IPS DF 6.9 (cell line): ENCODE results near the gene STK32B.

Experiments used
- DNase-seq: peaks from one replicate; pipeline ENCODE4 v3.0.0-alpha.2; 2013; ENCODE audit warnings: low read depth, low spot score
- H3K27ac ChIP-seq: one replicate; pipeline ENCODE4 v1.5.1; 2013; ENCODE audit warnings: low read length, control low read depth
- H3K27me3 ChIP-seq: 2 replicates; pipeline ENCODE4 v1.6.1; 2013; ENCODE audit warnings: mild to moderate bottlenecking, low read length; ENCODE audit not compliant: control insufficient read depth, insufficient read depth
- H3K36me3 ChIP-seq: 2 replicates; pipeline ENCODE4 v1.6.1; 2013; ENCODE audit warnings: low read length; ENCODE audit not compliant: control insufficient read depth, insufficient read depth
- H3K4me1 ChIP-seq: 2 replicates; pipeline ENCODE4 v1.6.1; 2013; ENCODE audit warnings: low read length; ENCODE audit not compliant: control insufficient read depth, insufficient read depth
- H3K4me3 ChIP-seq: 2 replicates; pipeline ENCODE4 v1.5.1; 2013; ENCODE audit warnings: mild to moderate bottlenecking, low read length
- H3K9me3 ChIP-seq: 2 replicates; pipeline ENCODE4 v1.6.1; 2013; ENCODE audit warnings: low read length, inconsistent platforms; ENCODE audit not compliant: control insufficient read depth, insufficient read depth
- WGBS: extraction: QIAGEN DNeasy Blood & Tissue Kit; methylation state at CpG from one replicate; pipeline ENCODE4 v1.1.7; 2013; ENCODE audit warnings: mixed read lengths, missing lambda C conversion rate; ENCODE audit not compliant: insufficient read length, insufficient coverage; 5-methylcytosine and 5-hydroxymethylcytosine counted together

Gene STK32B

DNA sequence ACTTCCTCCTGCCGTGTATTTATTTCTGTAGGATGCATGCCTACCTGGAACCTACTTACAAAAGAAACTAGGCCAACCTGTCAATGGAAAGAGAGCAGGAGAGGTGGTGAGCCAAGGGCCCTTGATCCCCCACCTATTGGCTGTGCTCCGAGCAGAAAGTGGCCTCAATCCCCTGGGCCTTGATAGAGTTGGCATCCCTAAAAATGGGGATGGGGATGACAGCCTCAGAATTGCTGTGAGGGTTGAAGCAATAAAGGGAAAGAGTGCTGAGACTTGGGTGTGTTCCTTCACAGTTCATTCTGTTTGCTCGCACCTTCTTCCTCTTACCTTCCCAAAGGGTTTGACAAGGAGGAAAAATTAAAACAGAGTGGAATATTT, 314.7 kb downstream of the STK32B start:
- Histone ChIP-seq H3K9me3 (no peaks in the 10 kb centered on the region), H3K27ac (no peak overlapping the region), H3K27me3 (no peaks in the 10 kb centered on the region), H3K4me3 (no peak overlapping the region), H3K4me1 (0 out of 2 replicates have a peak, but pooled peaks cover 1% of the 10 kb centered on the region), H3K36me3 (no peaks in the 10 kb centered on the region)
- no peak for DNase-seq
- WGBS: no CpG with 5 or more reads among the region's 3 CpGs

- H3K4me1 ChIP-seq: 0 out of 2 replicates have a peak, but pooled peaks cover 1% of the 10 kb centered on the region
- H3K9me3 ChIP-seq: no peaks in the 10 kb centered on the region
- no peak for DNase-seq
- no peak overlapping the region for H3K27ac ChIP-seq
- no peaks in the 10 kb centered on the region for H3K36me3 ChIP-seq
- WGBS: no CpG with 5 or more reads among the region's 6 CpGs
- no peaks in the 10 kb centered on the region for H3K27me3 ChIP-seq
- no peak overlapping the region for H3K4me3 ChIP-seq
These were observed 315.1 kb downstream of the STK32B start for GRCh38 chr4:5366421-5366820.

DNA sequence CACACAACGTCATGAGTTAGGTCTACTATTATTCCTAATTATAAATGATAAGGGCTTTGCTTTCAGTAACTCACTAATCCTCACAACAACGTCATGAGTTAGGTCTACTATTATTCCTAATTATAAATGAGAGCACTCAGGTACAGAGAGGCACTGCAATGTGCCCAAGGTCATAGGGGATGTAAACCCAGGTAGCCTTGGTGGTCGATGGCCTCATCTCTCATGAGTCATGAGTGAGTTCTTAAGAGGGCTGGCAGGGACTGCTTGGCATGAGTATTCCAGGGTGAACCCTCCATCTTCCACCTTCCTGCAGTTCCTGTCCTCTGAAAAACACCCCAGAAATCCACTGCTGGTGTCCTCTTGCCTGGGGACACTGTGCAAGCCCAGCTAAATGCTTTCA, 317.1 kb downstream of the STK32B start:
- WGBS: no CpG with 5 or more reads among the region's 3 CpGs
- Histone ChIP-seq H3K4me3 (no peak overlapping the region), H3K36me3 (no peaks in the 10 kb centered on the region), H3K4me1 (0 out of 2 replicates have a peak, but pooled peaks cover 1% of the 10 kb centered on the region), H3K27ac (no peak overlapping the region), H3K9me3 (no peaks in the 10 kb centered on the region), H3K27me3 (no peaks in the 10 kb centered on the region)
- DNase-seq: no peak

DNA sequence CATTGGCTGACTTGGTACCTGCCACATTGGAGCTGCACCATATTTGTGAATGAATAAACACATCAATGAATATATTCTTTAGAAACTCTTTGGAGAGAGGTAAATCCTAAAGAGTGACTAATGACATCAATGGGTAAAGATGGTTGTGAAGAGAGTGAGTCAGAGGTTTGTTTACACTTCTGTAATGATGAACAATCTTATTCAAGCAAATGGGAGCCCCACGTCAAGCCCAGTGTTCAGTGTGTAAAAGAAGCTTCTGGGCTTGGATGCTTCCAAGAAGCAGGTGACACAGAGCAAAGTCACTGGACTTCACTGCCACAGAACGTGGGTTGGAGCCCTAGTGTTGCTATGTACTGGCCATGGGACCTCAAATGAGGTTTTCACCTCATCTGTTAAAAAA, 319.0 kb downstream of the STK32B start:
- Histone ChIP-seq H3K36me3 (no peaks in the 10 kb centered on the region), H3K4me1 (no peaks in the 10 kb centered on the region), H3K9me3 (no peaks in the 10 kb centered on the region), H3K27ac (no peak overlapping the region), H3K4me3 (no peak overlapping the region), H3K27me3 (no peaks in the 10 kb centered on the region)
- WGBS: no CpG with 5 or more reads among the region's 2 CpGs
- DNase-seq: no peak

DNA sequence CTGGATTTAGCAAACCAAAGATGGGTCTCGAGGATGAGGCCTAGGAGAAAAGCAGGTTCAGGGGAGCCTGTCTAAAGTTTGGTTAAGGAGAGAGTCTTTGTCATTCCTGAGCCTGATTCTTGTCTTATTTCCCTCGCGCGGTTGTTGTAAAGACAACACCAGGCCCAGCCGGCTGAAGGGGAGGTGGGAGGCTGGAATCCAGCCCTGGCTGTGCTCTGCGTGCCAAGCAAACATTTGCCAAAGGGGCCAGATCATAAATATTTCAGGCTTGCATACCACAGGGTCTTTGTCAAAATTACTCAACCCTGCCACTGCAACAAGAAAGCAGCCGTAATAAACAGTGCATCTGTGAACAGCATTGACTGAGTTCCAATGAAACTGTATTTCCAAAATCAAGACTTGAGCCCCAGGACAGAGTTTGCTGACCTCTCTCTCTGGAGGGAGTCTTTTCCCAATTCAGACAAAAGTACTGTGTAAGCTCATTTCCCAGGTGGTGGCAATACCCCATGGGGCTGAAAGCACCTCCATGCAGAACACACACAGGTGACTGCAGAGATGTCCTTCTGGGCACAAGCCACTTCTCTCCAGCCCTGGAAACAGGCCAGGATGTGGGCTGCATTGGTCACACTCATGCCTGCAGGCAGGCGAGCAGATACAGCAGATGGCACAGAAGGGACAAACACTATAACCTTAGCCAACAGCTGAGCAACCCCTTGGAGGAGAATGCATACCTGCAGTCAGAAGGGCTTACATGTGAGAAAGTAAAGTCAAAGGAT, 320.3 kb downstream of the STK32B start:
- no peaks in the 10 kb centered on the region for H3K36me3 ChIP-seq
- H3K9me3 ChIP-seq: no peaks in the 10 kb centered on the region
- no peaks in the 10 kb centered on the region for H3K4me1 ChIP-seq
- no peak for DNase-seq
- no peaks in the 10 kb centered on the region for H3K27me3 ChIP-seq
- no peak overlapping the region for H3K4me3 ChIP-seq
- no peak overlapping the region for H3K27ac ChIP-seq
- WGBS: no CpG with 5 or more reads among the region's 8 CpGs

DNA sequence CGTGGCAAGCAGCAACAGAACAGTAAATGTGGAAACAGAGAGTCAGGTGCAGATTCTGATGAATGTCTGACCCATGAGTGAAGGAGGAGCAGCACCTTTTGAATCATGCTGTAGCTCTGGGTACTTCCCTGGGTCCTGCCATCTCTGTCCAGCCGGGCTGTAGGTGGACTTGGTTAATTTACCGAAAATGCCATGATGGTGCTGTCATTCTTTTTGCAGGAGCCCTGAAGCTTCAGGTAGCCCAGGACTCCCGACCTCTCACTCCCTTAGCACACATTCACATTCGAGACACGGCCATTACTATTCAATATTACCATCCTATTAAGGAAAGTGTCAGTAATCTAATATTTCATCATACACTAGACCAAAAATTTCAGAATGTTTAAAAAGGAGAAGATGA, 320.9 kb downstream of the STK32B start:
- H3K36me3 ChIP-seq: no peaks in the 10 kb centered on the region
- no peak overlapping the region for H3K4me3 ChIP-seq
- H3K9me3 ChIP-seq: no peaks in the 10 kb centered on the region
- no peaks in the 10 kb centered on the region for H3K4me1 ChIP-seq
- H3K27me3 ChIP-seq: no peaks in the 10 kb centered on the region
- WGBS: no CpG with 5 or more reads among the region's 6 CpGs
- no peak overlapping the region for H3K27ac ChIP-seq
- DNase-seq: no peak

DNA sequence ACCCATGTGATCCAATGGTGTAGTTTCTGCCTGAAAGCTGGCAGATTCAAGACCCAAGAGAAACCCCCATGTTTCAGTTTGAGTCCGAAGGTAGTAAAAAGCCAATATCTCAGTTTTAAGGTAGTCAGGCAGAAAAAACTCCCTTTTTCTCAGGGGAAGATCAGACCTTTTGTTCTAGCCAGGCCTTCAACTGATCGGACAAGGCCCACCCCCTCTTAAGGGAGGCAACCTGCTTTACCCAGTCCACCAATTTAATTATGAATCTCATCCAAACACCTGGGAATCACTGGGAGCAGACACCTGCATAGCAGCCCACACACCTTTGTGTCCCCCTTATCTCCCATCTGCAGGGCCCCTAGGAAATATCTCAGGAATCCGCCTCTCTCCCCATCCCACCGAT, 322.0 kb downstream of the STK32B start:
- no peak for DNase-seq
- Histone ChIP-seq H3K4me1 (no peaks in the 10 kb centered on the region), H3K4me3 (no peak overlapping the region), H3K27me3 (no peaks in the 10 kb centered on the region), H3K36me3 (no peaks in the 10 kb centered on the region), H3K9me3 (no peaks in the 10 kb centered on the region), H3K27ac (no peak overlapping the region)
- WGBS: no CpG with 5 or more reads among the region's 4 CpGs

DNA sequence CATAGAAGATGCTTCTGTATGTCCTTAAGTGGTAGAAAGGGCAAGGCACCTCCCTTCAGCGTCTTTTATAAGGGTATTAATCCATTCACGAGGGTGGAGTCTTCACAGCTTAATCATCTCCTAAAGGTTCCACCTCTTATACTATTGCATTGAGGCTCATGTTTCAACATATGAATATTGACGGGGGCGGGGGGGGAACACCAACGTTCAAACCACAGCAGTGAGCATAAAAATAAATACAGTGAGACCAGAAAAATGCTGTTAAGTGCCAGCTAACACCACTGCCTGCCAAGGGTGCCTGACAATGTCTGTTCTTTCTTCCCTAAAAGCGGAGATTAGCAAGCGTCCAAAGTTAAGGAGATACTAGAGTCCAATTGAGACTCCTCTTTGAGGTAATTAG, 323.3 kb downstream of the STK32B start:
- WGBS: no CpG with 5 or more reads among the region's 7 CpGs
- Histone ChIP-seq H3K4me1 (no peaks in the 10 kb centered on the region), H3K27ac (no peak overlapping the region), H3K27me3 (no peaks in the 10 kb centered on the region), H3K9me3 (no peaks in the 10 kb centered on the region), H3K4me3 (no peak overlapping the region), H3K36me3 (no peaks in the 10 kb centered on the region)
- DNase-seq: no peak

DNA sequence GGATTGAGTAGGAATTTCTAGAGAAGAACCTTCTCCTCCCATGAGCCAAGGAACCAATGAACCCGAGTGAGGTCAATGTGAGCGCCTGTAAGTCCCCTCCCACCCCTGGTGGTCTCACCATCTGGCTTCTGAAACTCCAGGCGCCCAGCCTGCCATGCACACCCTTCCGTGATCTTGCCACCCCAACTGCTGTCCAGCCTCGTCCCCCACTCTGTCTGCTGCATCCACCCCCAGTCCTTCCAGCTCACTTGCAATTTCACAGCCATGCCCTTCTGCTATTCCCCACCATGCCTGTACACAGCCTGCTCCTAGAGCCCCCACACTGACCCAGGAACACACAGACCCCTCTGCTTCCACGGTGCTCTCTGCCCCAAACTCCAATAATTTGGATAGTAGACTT, 323.7 kb downstream of the STK32B start:
- no CpG with 5 or more reads among the region's 6 CpGs for WGBS
- H3K27ac ChIP-seq: no peak overlapping the region

DNA sequence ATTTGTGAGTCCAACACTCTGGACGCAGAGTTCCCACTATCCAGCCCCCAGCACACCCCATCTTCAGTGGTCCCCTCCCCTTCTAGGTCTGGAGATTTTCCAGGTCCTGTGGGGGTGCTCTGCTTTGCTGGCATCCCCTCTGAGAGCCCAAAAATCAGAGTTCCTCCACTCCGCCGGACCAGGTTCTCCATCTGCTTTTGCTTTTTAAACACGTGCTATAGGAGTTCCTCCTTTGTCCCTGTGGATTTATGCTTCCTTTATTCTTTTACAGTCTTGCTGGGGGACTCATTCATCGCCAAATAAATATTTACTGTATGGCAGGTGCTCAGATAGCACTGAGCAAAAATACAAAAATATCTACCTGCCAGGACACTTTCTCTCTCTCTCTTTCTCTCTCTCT, 324.7 kb downstream of the STK32B start:
- H3K36me3 ChIP-seq: no peaks in the 10 kb centered on the region
- H3K9me3 ChIP-seq: no peaks in the 10 kb centered on the region
- WGBS: no CpG with 5 or more reads among the region's 5 CpGs
- no peaks in the 10 kb centered on the region for H3K27me3 ChIP-seq
- no peak overlapping the region for H3K4me3 ChIP-seq
- DNase-seq: no peak
- no peak overlapping the region for H3K27ac ChIP-seq
- H3K4me1 ChIP-seq: no peaks in the 10 kb centered on the region

More for the DNA sequence above, 323.7 kb downstream of the STK32B start:
- no peak for DNase-seq
- no peaks in the 10 kb centered on the region for H3K36me3 ChIP-seq
- no peak overlapping the region for H3K4me3 ChIP-seq
- H3K4me1 ChIP-seq: no peaks in the 10 kb centered on the region
- no peaks in the 10 kb centered on the region for H3K27me3 ChIP-seq
- no peaks in the 10 kb centered on the region for H3K9me3 ChIP-seq

- no peak for DNase-seq
- H3K27me3 ChIP-seq: no peaks in the 10 kb centered on the region
- H3K36me3 ChIP-seq: no peaks in the 10 kb centered on the region
- no CpG with 5 or more reads among the region's 8 CpGs for WGBS
- no peaks in the 10 kb centered on the region for H3K9me3 ChIP-seq
- no peak overlapping the region for H3K27ac ChIP-seq
- no peaks in the 10 kb centered on the region for H3K4me1 ChIP-seq
- no peak overlapping the region for H3K4me3 ChIP-seq
These were observed 326.7 kb downstream of the STK32B start for GRCh38 chr4:5378002-5378401.
